Testis (tissue), 2 donors: Measurements from ENCODE around the gene IFNL1.

ENCODE experiments used
- POLR2A ChIP-seq: fragments of 450-650 bp; IDR thresholded peaks from one replicate; pipeline ENCODE4 v1.6.1; 2017; ENCODE audit warnings: antibody characterized with exemption, mild to moderate bottlenecking, moderate library complexity
- TF ChIP-seq, protein P1 (sequence below), 3 experiments: fragments of 450-650 bp in 2 of 3; fragments of 200-600 bp in 1 of 3; sonication (generic) in 1 of 3; IDR thresholded peaks; one replicate each; pipeline ENCODE4 v1.5.1; 2016 to 2019; ENCODE audit warnings: antibody characterized with exemption in 3 of 3, mild to moderate bottlenecking in 2 of 3, moderate library complexity in 1 of 3

GRCh38 chr19:39316627-39317321, 20.6 kb downstream of the IFNL1 start:
- TF ChIP-seq, protein P1, sequence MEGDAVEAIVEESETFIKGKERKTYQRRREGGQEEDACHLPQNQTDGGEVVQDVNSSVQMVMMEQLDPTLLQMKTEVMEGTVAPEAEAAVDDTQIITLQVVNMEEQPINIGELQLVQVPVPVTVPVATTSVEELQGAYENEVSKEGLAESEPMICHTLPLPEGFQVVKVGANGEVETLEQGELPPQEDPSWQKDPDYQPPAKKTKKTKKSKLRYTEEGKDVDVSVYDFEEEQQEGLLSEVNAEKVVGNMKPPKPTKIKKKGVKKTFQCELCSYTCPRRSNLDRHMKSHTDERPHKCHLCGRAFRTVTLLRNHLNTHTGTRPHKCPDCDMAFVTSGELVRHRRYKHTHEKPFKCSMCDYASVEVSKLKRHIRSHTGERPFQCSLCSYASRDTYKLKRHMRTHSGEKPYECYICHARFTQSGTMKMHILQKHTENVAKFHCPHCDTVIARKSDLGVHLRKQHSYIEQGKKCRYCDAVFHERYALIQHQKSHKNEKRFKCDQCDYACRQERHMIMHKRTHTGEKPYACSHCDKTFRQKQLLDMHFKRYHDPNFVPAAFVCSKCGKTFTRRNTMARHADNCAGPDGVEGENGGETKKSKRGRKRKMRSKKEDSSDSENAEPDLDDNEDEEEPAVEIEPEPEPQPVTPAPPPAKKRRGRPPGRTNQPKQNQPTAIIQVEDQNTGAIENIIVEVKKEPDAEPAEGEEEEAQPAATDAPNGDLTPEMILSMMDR (IDR thresholded peaks at IDR 0.05) = no peak
- no peak for TF ChIP-seq POLR2A
